Subcutaneous adipose tissue (tissue), 4 donors: ENCODE results near the gene RPS24. TPM values are rescaled to one million over a fixed set of nuclear protein-coding genes. Genes with fewer than 3 reads are reported as not detected.

ENCODE experiments used
- CTCF ChIP-seq: fragments of 450-650 bp; IDR thresholded peaks from one replicate; pipeline ENCODE4 v1.5.1; 2016; ENCODE audit warnings: low read depth, mild to moderate bottlenecking, control low read depth, antibody characterized with exemption, moderate library complexity
- total RNA-seq, 4 donors: library from RNA; depleted of rRNA; stranded (reverse); fragments of >200 nt; gene quantifications; one replicate each; pipeline ENCODE4 v1.1.0, GENCODE V29; 2016

RPS24 gene
- total RNA-seq, 4 donors from 2014 or later: 2,158 to 3,598 (median 2,515) TPM

- TF ChIP-seq CTCF: no peak
Measured at GRCh38 chr10:78045856-78046255, 12.2 kb downstream of the RPS24 start.

GRCh38 chr10:78046711-78047269 is 13.1 kb downstream of the RPS24 start:
- no peak for TF ChIP-seq CTCF

- no peak for TF ChIP-seq CTCF
Measured at GRCh38 chr10:78047314-78047891, 13.7 kb downstream of the RPS24 start.

- TF ChIP-seq CTCF: no peak
Measured at GRCh38 chr10:78049851-78050250, 16.2 kb downstream of the RPS24 start.

GRCh38 chr10:78053211-78053868 is 19.7 kb downstream of the RPS24 start:
- no peak for TF ChIP-seq CTCF

- no peak for TF ChIP-seq CTCF
Measured at GRCh38 chr10:78058562-78058961, 24.9 kb downstream of the RPS24 start.

GRCh38 chr10:78059906-78060702 is 26.4 kb downstream of the RPS24 start:
- TF ChIP-seq CTCF: no peak
